ENCODE data around the gene DCAF7. TPM values are rescaled to one million over a fixed set of nuclear protein-coding genes. Genes with fewer than 3 reads are reported as not detected.

The DCAF7 gene
- total RNA-seq, 2 experiments from 2014 or later: 129 to 139 TPM

DNA sequence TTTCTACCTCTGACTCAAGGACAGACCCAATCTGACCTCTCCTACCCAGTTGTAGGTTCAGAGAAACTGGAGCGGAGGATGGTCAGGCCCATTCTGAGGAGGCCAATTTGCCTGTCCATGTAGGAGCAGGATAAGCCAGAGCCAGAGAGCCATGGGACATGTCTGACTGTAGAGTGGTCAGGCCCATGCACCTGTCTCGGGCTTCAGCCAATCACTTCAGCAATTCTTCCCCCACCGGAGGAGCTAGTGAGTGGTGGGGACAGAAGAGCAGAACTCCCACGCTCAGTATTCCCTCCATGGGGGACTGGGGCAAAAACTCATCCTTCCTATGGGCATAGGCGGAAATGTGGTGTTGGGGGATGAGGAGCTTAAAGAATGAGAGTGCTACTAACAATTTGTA lies 14.3 kb downstream of the DCAF7 start:
- Mint-ChIP-seq H3K4me3 (no peak overlapping the region), H3K27me3 (no peaks in the 10 kb centered on the region), H3K4me1 (peaks cover 8% of the 10 kb centered on the region), H3K27ac (peak overlapping the region; percentile 18), H3K9me3 (ENCODE audit: low read depth) (no peaks in the 10 kb centered on the region), H3K36me3 (peaks cover 2% of the 10 kb centered on the region)
- no peak for DNase-seq
- CTCF ChIA-PET: interaction anchor here (0.7 kb wide), 1 partner anchor 13 kb away, joined by 3 read pairs; no protein-coding TSS in a partner anchor
- ATAC-seq: no peak

DNA sequence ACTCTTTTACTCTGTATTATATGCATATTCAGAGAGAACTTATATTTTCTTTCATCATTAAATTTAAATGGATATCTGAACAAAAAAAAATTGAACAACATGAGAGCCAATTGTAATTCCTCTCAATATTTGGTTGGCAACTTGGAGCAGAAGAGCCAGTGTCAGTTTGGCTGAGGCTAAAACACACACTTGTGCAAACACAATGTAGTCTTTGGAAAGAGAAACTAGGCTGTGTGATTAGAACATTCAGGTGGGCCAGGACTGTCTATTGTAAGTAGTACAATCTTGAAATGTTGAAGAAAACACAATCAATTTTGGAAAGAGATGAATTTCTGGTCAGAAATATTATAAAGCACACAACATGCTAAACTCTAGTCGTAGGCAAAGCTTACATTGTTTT lies 17.0 kb downstream of the DCAF7 start:
- peaks cover 19% of the 10 kb centered on the region for H3K4me1 Mint-ChIP-seq
- H3K36me3 Mint-ChIP-seq: peaks cover 4% of the 10 kb centered on the region
- CTCF ChIA-PET: interaction anchor here (1.2 kb wide), 1 partner anchor 15 kb away, joined by 4 read pairs; no protein-coding TSS in a partner anchor
- H3K9me3 Mint-ChIP-seq (ENCODE audit: low read depth): no peaks in the 10 kb centered on the region
- ATAC-seq (no peak), DNase-seq (no peak)
- H3K4me3 Mint-ChIP-seq: no peak overlapping the region
- H3K27ac Mint-ChIP-seq: no peak overlapping the region
- H3K27me3 Mint-ChIP-seq: no peaks in the 10 kb centered on the region

DNA sequence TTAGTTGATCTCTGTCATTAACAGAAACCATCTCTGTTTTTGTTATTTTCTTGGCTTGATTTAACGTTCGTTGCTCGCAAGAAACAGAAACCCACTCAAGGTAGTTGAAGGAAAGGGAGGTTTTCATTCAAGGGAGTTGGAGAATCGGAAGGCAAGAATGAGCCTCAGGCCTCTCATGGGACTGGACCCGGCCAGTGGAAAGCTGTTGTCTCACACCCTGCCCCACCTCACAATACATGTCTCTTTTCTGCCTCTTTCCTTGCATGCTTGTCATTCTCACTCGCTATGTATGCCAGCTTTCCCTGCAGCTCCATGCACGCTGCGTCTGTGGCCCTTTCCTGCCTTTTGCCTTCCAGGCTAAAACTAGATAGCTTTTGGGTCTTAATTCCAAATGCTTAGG lies 18.3 kb downstream of the DCAF7 start:
- Mint-ChIP-seq H3K9me3 (ENCODE audit: low read depth) (no peaks in the 10 kb centered on the region), H3K4me1 (peaks cover 16% of the 10 kb centered on the region), H3K27ac (no peak overlapping the region), H3K36me3 (peaks cover 4% of the 10 kb centered on the region), H3K4me3 (no peak overlapping the region), H3K27me3 (no peaks in the 10 kb centered on the region)
- CTCF ChIA-PET: interaction anchor here (0.6 to 1.3 kb wide), 3 partner anchors 12 to 162 kb away, joined by 3 to 4 read pairs (median 4); partner anchors contain the start of gene DCAF7
- DNase-seq: no peak
- no peak for ATAC-seq

DNA sequence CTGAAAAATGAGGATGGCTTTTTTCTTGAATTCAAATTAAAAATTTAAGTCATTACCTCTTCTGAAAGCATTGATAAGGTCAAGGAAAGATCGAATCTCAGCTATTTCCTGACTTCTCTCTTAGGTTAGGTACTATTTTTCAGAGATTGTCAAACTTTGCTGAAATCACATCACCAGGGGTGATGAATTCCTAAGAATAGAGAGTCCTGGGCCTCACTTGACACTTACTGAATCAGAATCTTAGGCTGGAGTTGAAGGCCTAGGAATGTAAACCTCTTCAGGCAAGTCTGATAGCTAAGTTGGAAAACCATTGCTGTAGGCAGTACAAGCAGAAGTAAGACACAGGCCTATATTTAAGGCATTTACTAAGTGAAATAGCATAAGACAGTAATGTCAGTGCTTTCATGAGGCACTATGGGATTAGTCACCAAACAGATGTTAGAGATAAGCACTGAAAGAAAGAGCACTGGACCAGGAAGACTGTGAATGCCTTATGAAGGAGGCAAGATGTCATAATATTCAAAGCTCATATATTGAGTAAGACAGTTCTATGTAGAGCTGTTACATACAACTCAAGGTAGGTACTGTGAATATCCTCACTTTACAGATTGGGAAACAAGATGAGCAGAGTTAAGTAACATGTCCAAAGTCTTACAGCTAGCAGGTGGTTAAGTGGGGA lies 21.5 kb downstream of the DCAF7 start:
- DNase-seq: no peak
- Mint-ChIP-seq H3K27me3 (no peaks in the 10 kb centered on the region), H3K4me1 (peaks cover 21% of the 10 kb centered on the region), H3K36me3 (peaks cover 2% of the 10 kb centered on the region), H3K9me3 (ENCODE audit: low read depth) (no peaks in the 10 kb centered on the region), H3K4me3 (no peak overlapping the region), H3K27ac (no peak overlapping the region)
- CTCF ChIA-PET: interaction anchor here (0.8 to 1.0 kb wide), 2 partner anchors 20 to 136 kb away, joined by 3 read pairs; no protein-coding TSS in a partner anchor
- ATAC-seq: no peak

DNA sequence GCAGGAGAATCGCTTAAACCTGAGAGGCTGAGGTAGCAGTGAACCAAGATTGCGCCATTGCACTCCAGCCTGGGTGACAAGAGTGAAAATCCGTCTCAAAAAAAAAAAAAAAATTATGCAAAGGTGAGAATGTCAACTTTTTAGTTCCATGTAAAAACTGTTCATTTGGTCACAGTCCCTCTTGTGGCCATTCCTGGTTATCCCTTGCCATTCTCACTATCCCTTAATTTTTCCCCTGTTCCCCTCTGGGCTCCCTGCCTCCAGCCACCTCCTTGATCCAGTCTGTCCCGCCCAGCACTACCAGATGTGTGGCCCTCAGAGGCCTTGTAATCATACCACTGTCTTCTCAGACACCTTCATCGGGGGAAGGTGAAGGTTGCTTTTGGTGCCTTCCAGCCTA lies 23.4 kb downstream of the DCAF7 start:
- H3K4me1 Mint-ChIP-seq: peaks cover 20% of the 10 kb centered on the region
- H3K27ac Mint-ChIP-seq: no peak overlapping the region
- H3K27me3 Mint-ChIP-seq: no peaks in the 10 kb centered on the region
- no peak overlapping the region for H3K4me3 Mint-ChIP-seq
- no peak for ATAC-seq
- no peak for DNase-seq
- H3K36me3 Mint-ChIP-seq: peaks cover 2% of the 10 kb centered on the region
- no peaks in the 10 kb centered on the region for H3K9me3 Mint-ChIP-seq (ENCODE audit: low read depth)
- CTCF ChIA-PET: no interaction called here

DNA sequence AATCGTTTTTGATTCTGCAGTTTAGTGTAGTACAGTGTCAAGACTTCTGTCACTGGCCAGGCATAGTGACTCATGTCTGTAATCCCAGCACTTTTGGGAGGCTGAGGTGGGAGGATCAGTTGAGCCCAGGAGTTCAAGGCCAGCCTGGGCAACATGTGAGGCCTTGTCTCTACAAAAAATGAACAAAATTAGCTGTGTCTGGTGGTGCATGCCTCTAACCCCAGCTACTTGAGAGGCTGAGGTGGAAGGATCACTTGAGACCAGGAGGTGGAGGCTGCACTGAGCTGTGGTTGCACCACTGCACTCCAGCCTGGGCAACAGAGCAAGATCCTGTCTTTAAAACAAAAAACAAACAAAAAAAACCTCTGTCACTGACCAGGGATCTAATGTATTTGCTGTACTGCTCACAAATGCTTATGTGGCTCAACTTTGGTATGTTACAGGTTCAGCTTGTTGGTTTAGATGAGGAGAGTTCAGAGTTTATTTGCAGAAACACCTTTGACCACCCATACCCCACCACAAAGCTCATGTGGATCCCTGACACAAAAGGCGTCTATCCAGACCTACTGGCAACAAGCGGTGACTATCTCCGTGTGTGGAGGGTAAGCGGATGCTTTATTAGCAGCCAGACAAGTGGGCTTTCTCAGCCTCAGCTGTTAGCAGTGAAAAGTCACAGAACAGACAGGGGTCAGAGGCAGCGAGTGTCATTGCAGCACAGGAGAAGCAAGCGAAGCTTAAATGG lies 27.9 kb downstream of the DCAF7 start:
- DNase-seq: no peak
- Mint-ChIP-seq H3K4me1 (peaks cover 4% of the 10 kb centered on the region), H3K27me3 (no peaks in the 10 kb centered on the region), H3K4me3 (no peak overlapping the region), H3K9me3 (ENCODE audit: low read depth) (no peaks in the 10 kb centered on the region), H3K27ac (peak overlapping the region; percentile 38), H3K36me3 (peaks cover 16% of the 10 kb centered on the region)
- no peak for ATAC-seq
- CTCF ChIA-PET: no interaction called here

DNA sequence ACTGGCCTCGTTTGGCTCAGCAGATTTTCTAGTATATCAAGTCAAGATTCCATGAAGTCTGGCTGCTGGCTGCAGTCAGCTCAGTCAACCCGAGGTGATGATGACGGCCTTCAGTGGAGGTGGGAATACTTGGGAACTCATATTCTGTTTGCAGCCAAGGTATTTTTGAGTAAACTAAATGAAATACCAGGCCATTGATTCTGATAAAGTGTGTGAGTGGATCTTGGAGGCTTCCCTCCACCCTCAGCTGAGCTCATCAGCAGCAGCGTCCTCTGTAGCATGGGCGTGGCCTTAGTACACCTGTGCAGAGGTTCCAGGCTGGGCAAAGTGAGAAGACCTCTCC lies 28.5 kb downstream of the DCAF7 start:
- no peaks in the 10 kb centered on the region for H3K9me3 Mint-ChIP-seq (ENCODE audit: low read depth)
- H3K4me3 Mint-ChIP-seq: no peak overlapping the region
- H3K36me3 Mint-ChIP-seq: peaks cover 19% of the 10 kb centered on the region
- H3K4me1 Mint-ChIP-seq: peaks cover 4% of the 10 kb centered on the region
- no peak for DNase-seq
- CTCF ChIA-PET: no interaction called here
- no peak overlapping the region for H3K27ac Mint-ChIP-seq
- ATAC-seq: no peak
- no peaks in the 10 kb centered on the region for H3K27me3 Mint-ChIP-seq

DNA sequence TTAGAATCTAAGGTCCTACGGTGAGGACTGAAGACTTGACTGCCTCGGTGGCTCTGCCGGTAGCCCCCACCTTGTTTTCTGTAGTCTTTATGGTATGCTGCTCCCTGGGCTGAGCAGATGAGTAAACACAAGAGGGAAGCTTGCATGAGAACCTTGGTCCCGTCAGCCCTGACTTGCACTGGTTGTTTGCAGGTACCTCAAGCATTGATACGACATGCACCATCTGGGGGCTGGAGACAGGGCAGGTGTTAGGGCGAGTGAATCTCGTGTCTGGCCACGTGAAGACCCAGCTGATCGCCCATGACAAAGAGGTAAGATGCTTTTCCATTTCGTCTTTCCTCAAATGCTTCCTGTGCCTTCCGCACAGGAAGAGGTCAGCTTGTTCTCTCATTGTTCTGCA lies 29.4 kb downstream of the DCAF7 start:
- peaks cover 23% of the 10 kb centered on the region for H3K36me3 Mint-ChIP-seq
- H3K27ac Mint-ChIP-seq: no peak overlapping the region
- CTCF ChIA-PET: interaction anchor here (1.4 kb wide), 1 partner anchor 101 kb away, joined by 4 read pairs; no protein-coding TSS in a partner anchor
- H3K4me3 Mint-ChIP-seq: no peak overlapping the region
- H3K9me3 Mint-ChIP-seq (ENCODE audit: low read depth): no peaks in the 10 kb centered on the region
- no peak for DNase-seq
- peaks cover under 1% of the 10 kb centered on the region for H3K4me1 Mint-ChIP-seq
- no peaks in the 10 kb centered on the region for H3K27me3 Mint-ChIP-seq
- ATAC-seq: no peak

DNA sequence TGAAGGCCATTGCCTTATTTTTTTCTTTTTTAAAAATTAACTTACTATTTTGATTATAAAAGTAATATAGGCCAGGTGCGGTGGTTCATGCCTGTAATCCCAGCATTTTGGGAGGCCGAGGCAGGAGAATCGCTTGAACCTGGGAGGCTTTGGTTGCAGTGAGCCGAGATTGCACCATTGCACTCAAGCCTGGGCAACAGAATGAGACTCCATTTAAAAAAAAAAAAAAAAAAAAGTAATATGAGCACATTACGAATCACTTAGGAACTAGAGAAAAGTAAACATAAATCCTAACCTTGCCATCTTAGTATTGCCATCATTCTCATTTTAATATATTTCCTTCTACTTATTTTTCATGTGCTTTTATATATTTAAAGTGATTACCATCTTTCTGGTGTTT lies 37.5 kb downstream of the DCAF7 start:
- ATAC-seq (no peak), DNase-seq (no peak)
- Mint-ChIP-seq H3K4me1 (peaks cover 12% of the 10 kb centered on the region), H3K9me3 (ENCODE audit: low read depth) (no peaks in the 10 kb centered on the region), H3K27me3 (no peaks in the 10 kb centered on the region), H3K27ac (no peak overlapping the region), H3K36me3 (peaks cover 55% of the 10 kb centered on the region), H3K4me3 (no peak overlapping the region)
- CTCF ChIA-PET: interaction anchor here (1.3 kb wide), 1 partner anchor 174 kb away, joined by 4 read pairs; no protein-coding TSS in a partner anchor

DNA sequence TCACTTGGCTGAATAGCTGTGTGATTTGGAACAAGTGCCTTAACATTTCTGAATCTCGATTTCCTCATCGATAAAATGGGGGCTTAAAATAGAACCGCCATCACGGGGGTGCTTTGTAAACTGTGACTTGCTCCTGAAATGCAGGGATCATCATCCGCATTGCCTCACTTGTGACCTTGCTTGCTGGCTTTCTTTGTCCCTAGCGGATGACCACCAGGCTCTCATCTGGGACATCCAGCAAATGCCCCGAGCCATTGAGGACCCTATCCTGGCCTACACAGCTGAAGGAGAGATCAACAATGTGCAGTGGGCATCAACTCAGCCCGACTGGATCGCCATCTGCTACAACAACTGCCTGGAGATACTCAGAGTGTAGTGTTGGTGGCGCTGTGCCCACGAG lies 38.5 kb downstream of the DCAF7 start:
- CTCF ChIA-PET: interaction anchor here (1.5 kb wide), 1 partner anchor 112 kb away, joined by 3 read pairs; the partner anchor contains the start of gene ACE
- ATAC-seq: no peak

DNA sequence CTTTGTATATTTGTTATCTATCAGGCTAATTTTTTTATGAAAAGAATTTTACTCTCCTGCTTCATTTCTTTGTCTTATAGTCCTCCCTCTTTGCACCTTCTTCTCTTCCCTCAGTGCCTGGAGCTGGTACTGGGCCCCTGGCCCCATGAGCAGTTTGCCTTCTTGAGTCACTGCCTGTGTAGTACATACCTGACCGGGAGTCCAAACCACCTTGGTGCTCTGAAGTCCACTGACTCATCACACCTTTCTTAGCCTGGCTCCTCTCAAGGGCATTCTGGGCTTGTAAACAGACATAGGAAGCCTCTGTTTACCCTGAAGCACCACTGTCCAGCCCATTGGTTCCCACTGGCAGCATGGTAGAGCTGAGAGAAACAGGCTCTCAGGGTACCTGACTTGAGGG lies 39.4 kb downstream of the DCAF7 start:
- Mint-ChIP-seq H3K27ac (no peak overlapping the region), H3K4me1 (peaks cover 11% of the 10 kb centered on the region), H3K27me3 (no peaks in the 10 kb centered on the region), H3K36me3 (peaks cover 45% of the 10 kb centered on the region), H3K9me3 (ENCODE audit: low read depth) (no peaks in the 10 kb centered on the region), H3K4me3 (no peak overlapping the region)
- DNase-seq (no peak), ATAC-seq (no peak)
- CTCF ChIA-PET: interaction anchor here (1.0 to 1.5 kb wide), 2 partner anchors 12 to 112 kb away, joined by 3 read pairs; partner anchors contain the start of gene ACE

More for the DNA sequence above, 38.5 kb downstream of the DCAF7 start:
- Mint-ChIP-seq H3K27ac (no peak overlapping the region), H3K4me1 (peaks cover 12% of the 10 kb centered on the region), H3K36me3 (peaks cover 48% of the 10 kb centered on the region), H3K9me3 (ENCODE audit: low read depth) (no peaks in the 10 kb centered on the region), H3K27me3 (no peaks in the 10 kb centered on the region), H3K4me3 (no peak overlapping the region)
- DNase-seq: no peak

DNA sequence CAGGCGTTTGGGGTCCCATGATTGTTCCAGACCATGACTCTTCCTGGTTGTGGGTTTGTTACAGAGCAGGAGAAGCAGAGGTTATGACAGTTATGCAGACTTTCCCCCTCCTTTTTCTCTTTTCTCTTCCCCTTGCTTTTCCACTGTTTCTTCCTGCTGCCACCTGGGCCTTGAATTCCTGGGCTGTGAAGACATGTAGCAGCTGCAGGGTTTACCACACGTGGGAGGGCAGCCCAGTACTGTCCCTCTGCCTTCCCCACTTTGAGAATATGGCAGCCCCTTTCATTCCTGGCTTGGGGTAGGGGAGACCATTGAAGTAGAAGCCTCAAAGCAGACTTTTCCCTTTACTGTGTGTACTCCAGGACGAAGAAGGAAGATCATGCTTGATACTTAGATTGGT lies 42.5 kb downstream of the DCAF7 start:
- no peak overlapping the region for H3K27ac Mint-ChIP-seq
- H3K4me1 Mint-ChIP-seq: peaks cover 15% of the 10 kb centered on the region
- CTCF ChIA-PET: interaction anchor here (1.2 to 1.3 kb wide), 2 partner anchors 19 to 167 kb away, joined by 4 to 5 read pairs; no protein-coding TSS in a partner anchor
- no peaks in the 10 kb centered on the region for H3K9me3 Mint-ChIP-seq (ENCODE audit: low read depth)
- H3K36me3 Mint-ChIP-seq: peaks cover 37% of the 10 kb centered on the region
- H3K27me3 Mint-ChIP-seq: no peaks in the 10 kb centered on the region
- ATAC-seq (no peak), DNase-seq (no peak)
- no peak overlapping the region for H3K4me3 Mint-ChIP-seq

DNA sequence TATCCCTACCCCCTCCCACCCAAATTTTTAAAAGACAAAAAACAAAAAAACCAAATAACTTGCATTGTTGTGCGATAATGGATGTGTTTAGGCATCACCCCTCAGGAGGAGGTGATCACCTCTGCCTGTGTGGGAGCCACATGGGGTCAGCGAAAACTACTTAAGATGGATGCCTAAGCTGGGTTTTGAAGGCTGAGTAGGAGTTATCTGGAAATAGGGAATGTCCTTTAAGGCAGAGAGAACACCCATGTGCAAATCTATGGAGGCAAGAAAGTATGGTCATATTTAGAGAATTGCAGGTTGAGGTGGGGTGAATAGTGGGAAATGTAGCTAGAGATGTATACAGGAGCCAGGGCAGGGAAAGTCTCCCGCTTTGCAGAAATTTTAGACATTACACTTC lies 44.9 kb downstream of the DCAF7 start:
- no peak for DNase-seq
- H3K9me3 Mint-ChIP-seq (ENCODE audit: low read depth): no peaks in the 10 kb centered on the region
- no peak overlapping the region for H3K4me3 Mint-ChIP-seq
- CTCF ChIA-PET: no interaction called here
- H3K27ac Mint-ChIP-seq: no peak overlapping the region
- no peak for ATAC-seq
- H3K36me3 Mint-ChIP-seq: peaks cover 22% of the 10 kb centered on the region
- peaks cover 32% of the 10 kb centered on the region for H3K4me1 Mint-ChIP-seq
- no peaks in the 10 kb centered on the region for H3K27me3 Mint-ChIP-seq

All from activated CD8-positive, alpha-beta memory T cell treated with anti-CD3 and anti-CD28 coated beads, Interleukin-2, amount 10 ng/mL, durations not matched to agents 7 days and 5 days (primary cell).